Activated T-cell treated with anti-CD3 and anti-CD28 coated beads for 1 hour (primary cell): ENCODE results near the gene RTP2.

Experiments
- DNase-seq: peaks from one replicate; pipeline ENCODE4 v3.0.0-alpha.2; 2020; ENCODE audit warnings: low read depth

The RTP2 gene

DNA sequence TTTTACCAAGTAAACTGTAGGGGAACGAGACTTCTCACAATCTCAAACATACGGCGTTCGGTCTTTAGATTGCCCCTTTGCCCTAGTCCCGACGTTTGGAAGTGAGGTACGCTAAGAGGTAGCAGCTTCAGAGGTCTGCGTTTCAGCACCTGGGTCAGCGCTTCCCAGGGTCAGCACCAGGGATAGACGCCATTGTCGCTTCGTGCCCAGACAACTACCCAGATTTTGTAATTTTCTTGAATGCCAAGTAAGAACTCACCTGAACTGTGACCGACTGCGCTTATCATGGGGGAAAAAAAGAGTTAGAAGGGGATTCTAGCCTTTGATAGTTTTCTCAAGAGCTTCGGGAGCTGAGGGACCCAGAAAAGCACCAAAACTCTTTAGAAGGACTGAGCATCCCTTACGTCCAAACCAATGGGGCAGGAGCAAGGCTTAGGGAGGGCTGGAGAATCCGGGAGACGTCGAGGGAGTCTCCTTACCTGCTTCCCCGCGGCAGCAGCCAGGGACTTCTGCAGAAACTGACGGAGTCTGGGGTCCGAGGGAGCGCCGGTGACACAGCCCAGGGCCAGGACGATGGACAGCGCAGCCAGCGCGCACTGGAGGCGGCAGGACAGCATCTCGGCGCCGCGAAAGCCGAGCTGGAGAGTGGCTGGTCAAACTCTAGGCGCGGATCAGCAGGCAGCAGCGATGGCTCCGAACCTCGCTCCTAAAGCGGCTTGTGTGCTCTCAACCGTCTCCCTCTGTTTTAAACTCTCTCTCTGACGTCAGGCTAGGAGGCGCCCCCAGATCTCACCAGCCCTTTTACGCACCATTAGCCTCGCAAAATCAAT, 32.5 kb downstream of the RTP2 start, which contains the start of gene SST:
TSS of gene SST (minus strand) at position 720 of the 830 bp plus-strand sequence. CDS start at position 617, 103 bp downstream.
- no peak for DNase-seq

GRCh38 chr3:187667526-187667925, 34.8 kb downstream of the RTP2 start:
- DNase-seq = no peak

DNA sequence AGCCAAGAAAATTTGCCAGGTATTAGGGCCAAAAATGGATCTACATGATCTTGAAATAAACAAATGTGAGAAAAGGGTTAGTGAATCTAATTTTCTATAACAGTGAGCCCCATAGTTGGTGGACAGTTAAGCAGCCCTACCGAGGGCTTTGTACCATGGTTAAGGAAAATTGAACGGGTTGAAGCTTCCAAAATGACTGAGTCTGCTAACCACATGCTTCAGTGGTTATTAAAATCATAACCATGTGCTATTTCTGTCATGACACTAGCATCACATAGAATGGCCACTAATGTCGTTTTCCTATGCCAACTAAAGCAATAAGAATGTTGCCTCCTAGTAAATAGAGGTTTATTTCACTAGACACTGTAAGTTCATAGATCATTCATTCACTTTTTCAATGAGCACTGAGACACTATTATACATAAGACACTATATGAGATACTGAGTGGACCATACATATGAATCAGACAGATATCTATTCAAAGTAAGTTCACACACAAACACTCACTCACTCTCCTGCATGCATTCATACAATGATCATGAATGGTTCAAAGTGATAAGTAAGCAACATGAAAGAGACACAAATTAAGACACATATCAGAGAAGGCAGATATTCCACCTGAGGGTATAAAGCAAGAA, 36.5 kb downstream of the RTP2 start:
- DNase-seq = no peak

- no peak for DNase-seq
Measured at GRCh38 chr3:187665010-187665409, 37.3 kb downstream of the RTP2 start.

- no peak for DNase-seq
Measured at GRCh38 chr3:187662848-187663409, 39.4 kb downstream of the RTP2 start.

- DNase-seq = no peak
Measured at GRCh38 chr3:187661267-187661666, 41.1 kb downstream of the RTP2 start.

- DNase-seq = no peak
Measured at GRCh38 chr3:187651282-187651681, 51.1 kb downstream of the RTP2 start.
